ENCODE measurements around the gene DICER1.
"Not testable (repeated sequence)": the region's sequence is repeated elsewhere in the genome, so short reads cannot be mapped to it uniquely, and the experiment has no call there.

DICER1 gene

GRCh38 chr14:95146079-95146771, 11.1 kb downstream of the DICER1 start:
- DNase-seq (ENCODE audit: low spot score): no peak

- DNase-seq (ENCODE audit: low spot score): no peak
Observed at GRCh38 chr14:95144849-95145248, 12.5 kb downstream of the DICER1 start.

GRCh38 chr14:95143808-95144620, 13.3 kb downstream of the DICER1 start:
- DNase-seq (ENCODE audit: low spot score): no peak

- DNase-seq (ENCODE audit: low spot score): no peak
Observed at GRCh38 chr14:95142208-95142607, 15.1 kb downstream of the DICER1 start.

GRCh38 chr14:95141684-95142083, 15.6 kb downstream of the DICER1 start:
- DNase-seq (ENCODE audit: low spot score): no peak

- no peak for DNase-seq (ENCODE audit: low spot score)
Observed at GRCh38 chr14:95140060-95140858, 17.1 kb downstream of the DICER1 start.

GRCh38 chr14:95138876-95139275, 18.5 kb downstream of the DICER1 start:
- DNase-seq (ENCODE audit: low spot score): no peak

GRCh38 chr14:95138455-95138854, 18.9 kb downstream of the DICER1 start:
- DNase-seq (ENCODE audit: low spot score): not testable (repeated sequence)

- no peak for DNase-seq (ENCODE audit: low spot score)
Observed at GRCh38 chr14:95137804-95138167, 19.5 kb downstream of the DICER1 start.

- no peak for DNase-seq (ENCODE audit: low spot score)
Observed at GRCh38 chr14:95137164-95137803, 20.0 kb downstream of the DICER1 start.

- DNase-seq (ENCODE audit: low spot score): no peak
Observed at GRCh38 chr14:95136631-95137030, 20.7 kb downstream of the DICER1 start.

GRCh38 chr14:95134304-95134933, 22.9 kb downstream of the DICER1 start:
- no peak for DNase-seq (ENCODE audit: low spot score)

GRCh38 chr14:95133282-95133681, 24.0 kb downstream of the DICER1 start:
- no peak for DNase-seq (ENCODE audit: low spot score)

- DNase-seq (ENCODE audit: low spot score): no peak
Observed at GRCh38 chr14:95132760-95133159, 24.6 kb downstream of the DICER1 start.

GRCh38 chr14:95130549-95130948, 26.8 kb downstream of the DICER1 start:
- DNase-seq (ENCODE audit: low spot score): no peak

GRCh38 chr14:95128140-95128539, 29.2 kb downstream of the DICER1 start:
- DNase-seq (ENCODE audit: low spot score): no peak

- no peak for DNase-seq (ENCODE audit: low spot score)
Observed at GRCh38 chr14:95127531-95127911, 29.8 kb downstream of the DICER1 start.

GRCh38 chr14:95126906-95127530, 30.3 kb downstream of the DICER1 start:
- DNase-seq (ENCODE audit: low spot score): no peak

- DNase-seq (ENCODE audit: low spot score): no peak
Observed at GRCh38 chr14:95125915-95126314, 31.4 kb downstream of the DICER1 start.

- no peak for DNase-seq (ENCODE audit: low spot score)
Observed at GRCh38 chr14:95125221-95125620, 32.1 kb downstream of the DICER1 start.

- DNase-seq (ENCODE audit: low spot score): no peak
Observed at GRCh38 chr14:95123891-95124579, 33.3 kb downstream of the DICER1 start.

All from SW480 (cell line).